Activated T-cell treated with anti-CD3 and anti-CD28 coated beads, Interleukin-2, amount 50 U/mL, for 4 hours (primary cell): ENCODE results near the gene MAN2C1. TPM values are rescaled to one million over a fixed set of nuclear protein-coding genes. Genes with fewer than 3 reads are reported as not detected.

Experiments
- ATAC-seq, 2 donors: fragments of 200-7000 bp; cut with Tn5 transposase; one replicate each; pipeline ENCODE4 v1.10.0; 2021
- DNase-seq: peaks from one replicate; pipeline ENCODE4 v3.0.0-alpha.2; 2020
- H3K27me3 Mint-ChIP-seq: one replicate; pipeline ENCODE4 v1.8.0; 2021; ENCODE audit warnings: low read depth, mixed read lengths
- H3K36me3 Mint-ChIP-seq: one replicate; pipeline ENCODE4 v1.8.0; 2022; ENCODE audit warnings: mixed read lengths; ENCODE audit not compliant: insufficient read depth
- H3K4me1 Mint-ChIP-seq: one replicate; pipeline ENCODE4 v1.8.0; 2021; ENCODE audit warnings: low read depth, mixed read lengths
- H3K4me3 Mint-ChIP-seq: one replicate; pipeline ENCODE4 v1.8.0; 2021; ENCODE audit warnings: mild to moderate bottlenecking, moderate library complexity, mixed read lengths
- H3K9me3 Mint-ChIP-seq: one replicate; pipeline ENCODE4 v1.8.0; 2021; ENCODE audit warnings: mixed read lengths
- total RNA-seq, 3 donors: library from RNA; stranded (reverse); gene quantifications; one replicate each; pipeline ENCODE4 v1.2.1, GENCODE V29; 2021

The MAN2C1 gene
- total RNA-seq, 3 donors from 2014 or later: 185 to 247 (median 216) TPM

- ATAC-seq (no peak), DNase-seq (no peak)
- Mint-ChIP-seq H3K9me3 (no peaks in the 10 kb centered on the region), H3K4me3 (peak overlapping the region; percentile 91), H3K36me3 (peaks cover 20% of the 10 kb centered on the region), H3K27me3 (no peaks in the 10 kb centered on the region), H3K4me1 (peaks cover 25% of the 10 kb centered on the region)
Observed at GRCh38 chr15:75367006-75367405, 1.4 kb downstream of the MAN2C1 start.

DNA sequence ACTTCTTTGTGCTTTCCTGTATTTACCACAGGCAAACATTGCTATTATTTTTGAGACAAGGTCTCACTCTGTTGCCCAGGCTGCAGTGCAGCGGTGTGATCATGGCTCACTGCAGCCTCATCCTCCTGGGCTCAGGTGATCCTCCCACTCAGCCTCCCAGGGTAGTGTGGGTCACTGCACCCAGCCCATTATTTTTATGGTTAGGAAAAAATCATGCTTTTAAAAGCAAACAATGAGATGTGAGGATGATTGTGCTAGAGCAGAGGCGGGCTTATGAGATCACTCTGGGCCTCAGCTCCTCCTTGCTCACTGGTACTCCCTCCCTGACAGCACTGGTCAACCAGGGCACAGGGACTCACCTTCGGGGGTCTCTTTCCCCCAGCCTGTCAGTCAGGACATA, 2.2 kb downstream of the MAN2C1 start:
- H3K9me3 Mint-ChIP-seq: no peaks in the 10 kb centered on the region
- H3K4me3 Mint-ChIP-seq: no peak overlapping the region
- DNase-seq (no peak), ATAC-seq (no peak)
- no peaks in the 10 kb centered on the region for H3K27me3 Mint-ChIP-seq
- peaks cover 25% of the 10 kb centered on the region for H3K4me1 Mint-ChIP-seq
- H3K36me3 Mint-ChIP-seq: peaks cover 19% of the 10 kb centered on the region

- no peaks in the 10 kb centered on the region for H3K9me3 Mint-ChIP-seq
- H3K36me3 Mint-ChIP-seq: peaks cover 19% of the 10 kb centered on the region
- H3K4me3 Mint-ChIP-seq: no peak overlapping the region
- no peaks in the 10 kb centered on the region for H3K27me3 Mint-ChIP-seq
- no peak for DNase-seq
- ATAC-seq: no peak
- H3K4me1 Mint-ChIP-seq: peaks cover 24% of the 10 kb centered on the region
Observed at GRCh38 chr15:75364881-75365280, 3.5 kb downstream of the MAN2C1 start.

- H3K27me3 Mint-ChIP-seq: no peaks in the 10 kb centered on the region
- no peak for ATAC-seq
- no peak for DNase-seq
- H3K4me1 Mint-ChIP-seq: peaks cover 13% of the 10 kb centered on the region
- no peak overlapping the region for H3K4me3 Mint-ChIP-seq
- H3K36me3 Mint-ChIP-seq: peaks cover 19% of the 10 kb centered on the region
- no peaks in the 10 kb centered on the region for H3K9me3 Mint-ChIP-seq
Observed at GRCh38 chr15:75363786-75364185, 4.6 kb downstream of the MAN2C1 start.

DNA sequence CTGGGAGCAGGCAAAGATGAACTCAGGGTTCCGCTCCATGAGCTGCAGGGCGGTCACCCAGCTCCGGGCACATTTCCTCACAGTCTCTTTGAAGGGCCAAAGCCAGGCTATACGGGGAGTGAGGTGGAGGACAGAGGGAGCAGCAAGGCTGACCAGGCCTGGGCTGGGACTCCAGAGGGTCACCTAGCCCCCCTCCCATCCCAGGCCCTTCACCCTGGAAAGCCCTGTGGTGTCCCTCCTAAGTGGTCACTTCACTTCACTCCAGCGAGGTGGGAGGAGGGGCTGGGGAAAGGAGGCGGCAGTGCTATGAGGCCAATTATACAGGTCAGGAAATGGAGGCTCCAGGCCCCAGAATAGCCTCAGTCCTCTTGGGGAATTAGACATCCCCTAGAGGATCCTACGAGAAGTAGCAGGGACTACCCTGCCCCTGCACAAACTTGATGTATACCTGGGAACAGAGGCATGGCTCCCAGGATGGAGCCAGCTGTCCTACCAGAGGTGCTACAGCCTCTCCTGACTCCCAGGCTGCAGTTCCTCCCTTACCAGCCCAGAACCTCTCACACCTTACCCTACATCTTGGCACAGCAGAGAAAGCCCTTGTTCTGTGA, 5.7 kb downstream of the MAN2C1 start:
- H3K4me3 Mint-ChIP-seq: no peak overlapping the region
- H3K36me3 Mint-ChIP-seq: peaks cover 23% of the 10 kb centered on the region
- ATAC-seq (no peak), DNase-seq (no peak)
- H3K27me3 Mint-ChIP-seq: no peaks in the 10 kb centered on the region
- no peaks in the 10 kb centered on the region for H3K9me3 Mint-ChIP-seq
- peaks cover 10% of the 10 kb centered on the region for H3K4me1 Mint-ChIP-seq

DNA sequence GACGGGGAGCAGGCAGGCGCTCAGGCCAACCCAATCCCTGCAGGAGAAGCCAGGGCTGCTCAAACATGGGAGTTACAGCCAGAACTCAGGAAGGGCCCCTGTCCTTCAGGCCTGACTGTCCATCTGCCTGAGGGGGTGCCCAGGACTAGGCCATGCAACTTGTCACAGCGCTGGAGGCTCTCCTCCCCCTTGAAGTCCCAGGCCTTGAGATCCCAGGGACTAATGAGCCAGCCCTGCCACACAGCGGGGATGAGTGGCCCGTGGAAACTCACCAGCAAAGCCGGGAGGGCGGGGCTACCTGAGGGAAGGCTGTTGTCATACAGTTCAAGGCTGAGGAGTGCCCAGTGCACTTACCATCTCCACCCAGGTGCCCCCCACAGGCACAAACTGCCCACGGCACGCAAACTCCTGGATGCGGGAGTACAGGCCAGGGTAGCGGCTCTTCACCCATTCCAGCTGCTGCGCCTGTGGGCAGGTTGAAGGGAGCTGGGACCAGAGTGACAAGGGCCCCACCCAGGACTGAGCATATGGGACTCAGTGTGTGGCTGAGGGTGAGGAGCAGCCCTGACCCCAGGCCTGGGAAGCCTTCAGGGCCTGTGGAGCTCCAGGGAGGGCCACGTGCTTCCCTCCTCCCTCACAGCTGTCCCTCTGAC, 6.3 kb downstream of the MAN2C1 start:
- H3K9me3 Mint-ChIP-seq: no peaks in the 10 kb centered on the region
- no peaks in the 10 kb centered on the region for H3K27me3 Mint-ChIP-seq
- H3K36me3 Mint-ChIP-seq: peaks cover 23% of the 10 kb centered on the region
- H3K4me3 Mint-ChIP-seq: no peak overlapping the region
- ATAC-seq: no peak
- no peak for DNase-seq
- H3K4me1 Mint-ChIP-seq: peaks cover 6% of the 10 kb centered on the region

GRCh38 chr15:75361361-75361988, 6.9 kb downstream of the MAN2C1 start:
- no peak for DNase-seq
- Mint-ChIP-seq H3K27me3 (no peaks in the 10 kb centered on the region), H3K36me3 (peaks cover 23% of the 10 kb centered on the region), H3K9me3 (no peaks in the 10 kb centered on the region), H3K4me3 (no peak overlapping the region), H3K4me1 (no peaks in the 10 kb centered on the region)
- ATAC-seq: no peak

- Mint-ChIP-seq H3K27me3 (no peaks in the 10 kb centered on the region), H3K36me3 (peaks cover 23% of the 10 kb centered on the region), H3K4me3 (no peak overlapping the region), H3K9me3 (no peaks in the 10 kb centered on the region), H3K4me1 (no peaks in the 10 kb centered on the region)
- DNase-seq (no peak), ATAC-seq (no peak)
Observed at GRCh38 chr15:75360856-75361255, 7.6 kb downstream of the MAN2C1 start.

- Mint-ChIP-seq H3K9me3 (no peaks in the 10 kb centered on the region), H3K4me3 (no peak overlapping the region), H3K27me3 (no peaks in the 10 kb centered on the region), H3K36me3 (peaks cover 23% of the 10 kb centered on the region), H3K4me1 (no peaks in the 10 kb centered on the region)
- DNase-seq: no peak
- peak in 1 of 2 donors; percentile 15 for ATAC-seq
Observed at GRCh38 chr15:75360391-75360790, 8.0 kb downstream of the MAN2C1 start.

GRCh38 chr15:75359537-75360250, 8.7 kb downstream of the MAN2C1 start:
- ATAC-seq: no peak
- no peaks in the 10 kb centered on the region for H3K27me3 Mint-ChIP-seq
- no peak overlapping the region for H3K4me3 Mint-ChIP-seq
- DNase-seq: no peak
- peaks cover 21% of the 10 kb centered on the region for H3K36me3 Mint-ChIP-seq
- no peaks in the 10 kb centered on the region for H3K9me3 Mint-ChIP-seq
- no peaks in the 10 kb centered on the region for H3K4me1 Mint-ChIP-seq

- Mint-ChIP-seq H3K4me1 (no peaks in the 10 kb centered on the region), H3K36me3 (peaks cover 16% of the 10 kb centered on the region), H3K4me3 (no peak overlapping the region), H3K9me3 (no peaks in the 10 kb centered on the region), H3K27me3 (no peaks in the 10 kb centered on the region)
- no peak for DNase-seq
- ATAC-seq: no peak
Observed at GRCh38 chr15:75358771-75359536, 9.5 kb downstream of the MAN2C1 start.

DNA sequence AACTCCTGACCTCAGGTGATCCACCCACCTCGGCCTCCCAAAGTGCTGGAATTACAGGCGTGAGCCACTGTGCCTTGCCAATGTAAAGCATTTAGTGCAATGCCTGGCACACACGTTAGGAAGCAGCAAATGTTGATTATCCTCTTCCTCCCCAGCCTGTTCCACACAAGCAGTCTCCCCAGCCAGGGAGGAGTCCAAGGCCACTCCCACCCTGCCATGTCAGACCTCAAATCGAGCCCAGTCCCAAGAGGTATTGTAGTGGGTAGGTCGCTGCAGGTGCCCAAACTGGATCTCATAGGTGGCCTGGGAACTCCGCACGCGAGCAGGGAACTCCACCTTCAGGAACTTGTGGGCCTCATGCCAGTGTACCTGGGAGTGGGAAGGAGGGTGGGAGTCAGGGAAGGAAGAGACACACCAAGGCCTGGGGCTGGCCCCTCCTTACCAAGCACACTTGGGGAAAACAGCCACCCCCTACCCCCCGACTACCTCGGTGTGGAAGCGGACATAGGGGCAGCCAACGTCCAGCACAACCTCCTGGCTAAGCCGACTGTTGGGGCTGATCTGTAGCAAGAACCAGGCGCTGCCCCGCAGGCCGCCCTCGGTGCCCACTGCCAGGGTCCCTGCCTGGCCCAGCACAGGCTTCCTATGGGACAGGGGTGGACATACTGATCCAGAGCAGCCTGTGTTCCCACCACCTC, 10.3 kb downstream of the MAN2C1 start:
- no peak overlapping the region for H3K4me3 Mint-ChIP-seq
- H3K36me3 Mint-ChIP-seq: peaks cover 16% of the 10 kb centered on the region
- H3K4me1 Mint-ChIP-seq: no peaks in the 10 kb centered on the region
- ATAC-seq (no peak), DNase-seq (no peak)
- no peaks in the 10 kb centered on the region for H3K27me3 Mint-ChIP-seq
- no peaks in the 10 kb centered on the region for H3K9me3 Mint-ChIP-seq

DNA sequence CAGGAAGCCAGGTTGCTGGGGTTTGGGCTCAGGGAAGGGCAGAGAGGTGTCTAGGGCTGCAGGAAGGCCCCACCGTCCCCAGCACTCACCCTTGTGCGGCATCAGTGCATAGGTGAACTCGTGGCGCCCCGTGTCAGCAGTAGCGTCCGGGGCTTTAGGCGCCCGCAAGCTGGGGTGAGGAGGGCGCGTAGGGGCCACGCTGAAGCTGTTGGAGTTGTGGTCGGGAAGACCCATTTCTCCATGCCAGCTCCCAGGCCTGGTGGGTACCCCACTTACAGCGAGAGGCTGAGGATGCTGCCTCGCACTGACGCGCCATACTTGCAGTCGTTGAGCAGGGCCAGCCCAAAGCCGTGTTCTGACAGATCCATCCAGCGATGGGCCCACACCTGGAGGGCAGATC, 11.9 kb downstream of the MAN2C1 start:
- no peak overlapping the region for H3K4me3 Mint-ChIP-seq
- H3K27me3 Mint-ChIP-seq: no peaks in the 10 kb centered on the region
- peaks cover 12% of the 10 kb centered on the region for H3K36me3 Mint-ChIP-seq
- DNase-seq: no peak
- ATAC-seq: no peak
- H3K9me3 Mint-ChIP-seq: no peaks in the 10 kb centered on the region
- no peaks in the 10 kb centered on the region for H3K4me1 Mint-ChIP-seq
